ENCODE data around the gene MAP3K10.

The MAP3K10 gene

GRCh38 chr19:40228863-40229262 lies 37.6 kb downstream of the MAP3K10 start:
- Histone ChIP-seq H3K9ac (no peak overlapping the region), H3K4me3 (no peak overlapping the region), H3K27ac (no peak overlapping the region), H4K20me1 (peaks cover 5 to 54% (median 20%) of the 10 kb centered on the region in 11 experiments; a peak in 16 of 22 replicates), H3K27me3 (peaks cover 32 to 48% (median 42%) of the 10 kb centered on the region in 11 experiments), H3K36me3 (peaks cover 9 to 11% (median 10%) of the 10 kb centered on the region in 11 experiments; a peak in 21 of 22 replicates), H3K9me3 (replicated peaks in 1 of 11) (no peaks in the 10 kb centered on the region), H3K4me1 (peaks cover 15 to 42% (median 36%) of the 10 kb centered on the region in 10 experiments), H3K4me2 (no peak overlapping the region)
- no peak for TF ChIP-seq Cebpa-rat (IDR thresholded peaks at IDR 0.05)

DNA sequence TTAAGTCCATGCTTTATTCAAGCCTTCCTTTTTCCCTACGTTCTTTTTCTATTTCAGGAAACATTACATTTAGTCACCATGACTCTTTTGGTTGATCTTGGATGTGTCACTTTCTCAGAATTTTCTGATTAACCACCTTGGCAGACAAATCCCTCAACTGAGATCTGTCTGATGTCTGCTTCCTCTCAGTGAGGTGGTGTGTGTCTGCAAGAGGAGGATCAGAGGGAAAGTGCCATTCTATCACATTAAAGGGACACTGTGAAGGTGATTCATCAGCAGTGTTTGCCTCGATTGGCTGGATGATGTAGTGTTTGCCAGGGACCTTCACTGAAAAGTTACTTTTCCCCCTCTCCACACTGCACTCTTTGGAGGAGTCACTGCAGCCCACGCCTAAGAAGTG lies 38.3 kb downstream of the MAP3K10 start:
- peaks cover 15 to 42% (median 36%) of the 10 kb centered on the region in 10 experiments for H3K4me1 ChIP-seq
- H3K36me3 ChIP-seq = peaks cover 13 to 17% (median 16%) of the 10 kb centered on the region in 11 experiments
- peaks cover 32 to 46% (median 41%) of the 10 kb centered on the region in 11 experiments for H3K27me3 ChIP-seq
- no peak overlapping the region for H3K4me3 ChIP-seq
- no peak overlapping the region for H3K27ac ChIP-seq
- H3K9me3 ChIP-seq (replicated peaks in 1 of 11) = no peaks in the 10 kb centered on the region
- H4K20me1 ChIP-seq = peaks cover 6 to 60% (median 21%) of the 10 kb centered on the region in 11 experiments; a peak in 16 of 22 replicates
- peak overlapping the region in 8 of 11 experiments; percentile 27 to 77 (median 64); a peak in 11 of 22 replicates for H3K4me2 ChIP-seq
- no peak for TF ChIP-seq Cebpa-rat (IDR thresholded peaks at IDR 0.05)
- no peak overlapping the region for H3K9ac ChIP-seq

DNA sequence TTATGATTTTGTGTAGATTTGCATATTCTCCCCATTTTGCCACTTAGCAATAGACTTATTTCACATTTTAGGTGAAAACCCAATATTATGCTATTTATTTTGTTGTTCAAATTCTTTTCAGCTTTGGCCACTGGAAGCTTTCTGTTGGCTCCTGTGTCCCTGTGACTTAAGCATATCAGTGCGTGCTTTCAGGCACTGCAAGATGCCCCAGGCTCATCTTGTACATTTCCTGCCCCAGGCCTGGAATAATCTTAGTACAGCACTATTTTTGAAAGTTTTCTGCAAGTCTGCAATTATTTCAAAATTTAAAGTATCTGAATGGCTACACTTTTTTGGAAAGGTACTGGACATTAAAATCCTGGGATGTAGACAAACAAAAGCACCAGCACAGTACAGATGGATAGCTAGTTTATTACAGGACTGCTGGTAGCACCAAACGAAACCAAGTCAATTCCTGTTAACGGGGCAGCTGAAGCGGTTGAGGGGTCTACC lies 38.7 kb downstream of the MAP3K10 start:
- Histone ChIP-seq H4K20me1 (peaks cover 9 to 65% (median 25%) of the 10 kb centered on the region in 11 experiments; a peak in 17 of 22 replicates), H3K36me3 (peaks cover 18 to 22% (median 21%) of the 10 kb centered on the region in 11 experiments), H3K9ac (0 out of 22 replicates have a peak overlapping the region, but pooled peaks of 1 of the 11 experiments have one; percentile 24), H3K4me1 (peaks cover 15 to 47% (median 37%) of the 10 kb centered on the region in 10 experiments), H3K27ac (no peak overlapping the region), H3K4me2 (peak overlapping the region; percentile 27 to 77 (median 51); a peak in 19 of 22 replicates), H3K4me3 (no peak overlapping the region), H3K27me3 (peaks cover 29 to 43% (median 36%) of the 10 kb centered on the region in 11 experiments), H3K9me3 (replicated peaks in 1 of 11) (no peaks in the 10 kb centered on the region)
- TF ChIP-seq Cebpa-rat (IDR thresholded peaks at IDR 0.05) = no peak

DNA sequence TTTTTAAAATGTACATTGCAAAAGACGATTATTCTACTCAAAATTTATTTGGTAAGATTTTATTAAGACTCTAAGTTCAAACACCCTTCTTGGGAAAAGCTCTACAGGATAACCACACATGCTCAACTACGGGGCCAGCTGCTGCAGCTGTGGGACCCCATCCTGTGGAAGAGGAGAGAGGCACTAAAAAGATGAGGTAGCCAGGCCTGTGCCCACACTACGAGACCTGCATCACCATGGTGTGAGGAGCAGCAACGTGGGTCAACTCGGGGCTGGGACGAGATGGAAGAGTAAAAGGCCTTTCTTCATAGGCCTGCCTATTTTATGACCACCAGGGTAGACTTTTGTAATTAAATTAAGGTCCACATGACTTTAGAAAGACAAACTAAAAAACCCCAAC lies 39.8 kb downstream of the MAP3K10 start:
- H3K4me2 ChIP-seq = peak overlapping the region in 8 of 11 experiments; percentile 27 to 77 (median 64); a peak in 14 of 22 replicates
- peaks cover 15 to 58% (median 43%) of the 10 kb centered on the region in 10 experiments for H3K4me1 ChIP-seq
- no peaks in the 10 kb centered on the region for H3K9me3 ChIP-seq (replicated peaks in 1 of 11)
- H3K27ac ChIP-seq = no peak overlapping the region
- no peak overlapping the region for H3K4me3 ChIP-seq
- peaks cover 29 to 33% (median 32%) of the 10 kb centered on the region in 11 experiments for H3K36me3 ChIP-seq
- H4K20me1 ChIP-seq = peaks cover 9 to 75% (median 34%) of the 10 kb centered on the region in 11 experiments; a peak in 17 of 22 replicates
- TF ChIP-seq Cebpa-rat (IDR thresholded peaks at IDR 0.05) = no peak
- peaks cover 19 to 32% (median 26%) of the 10 kb centered on the region in 11 experiments for H3K27me3 ChIP-seq
- H3K9ac ChIP-seq = no peak overlapping the region

GRCh38 chr19:40231544-40232424 lies 40.6 kb downstream of the MAP3K10 start:
- Histone ChIP-seq H3K4me1 (peaks cover 14 to 58% (median 37%) of the 10 kb centered on the region in 10 experiments), H3K27ac (no peak overlapping the region), H3K9me3 (replicated peaks in 1 of 11) (no peaks in the 10 kb centered on the region), H3K36me3 (peaks cover 36 to 40% (median 39%) of the 10 kb centered on the region in 11 experiments), H3K4me3 (no peak overlapping the region), H3K9ac (peak overlapping the region in 1 of 11 experiments; percentile 10; a peak in 1 of 22 replicates), H3K27me3 (peaks cover 11 to 25% (median 18%) of the 10 kb centered on the region in 11 experiments), H3K4me2 (peak overlapping the region in 7 of 11 experiments; percentile 5 to 77 (median 57); a peak in 6 of 22 replicates), H4K20me1 (peaks cover 9 to 75% (median 36%) of the 10 kb centered on the region in 11 experiments; a peak in 16 of 22 replicates)
- no peak for TF ChIP-seq Cebpa-rat (IDR thresholded peaks at IDR 0.05)

- Histone ChIP-seq H3K4me2 (no peak overlapping the region), H3K9ac (no peak overlapping the region), H3K4me3 (no peak overlapping the region), H3K27me3 (peaks cover 4 to 18% (median 11%) of the 10 kb centered on the region in 11 experiments), H3K36me3 (peaks cover 42 to 47% (median 46%) of the 10 kb centered on the region in 11 experiments), H3K27ac (no peak overlapping the region), H4K20me1 (peaks cover 9 to 81% (median 36%) of the 10 kb centered on the region in 11 experiments; a peak in 16 of 22 replicates), H3K9me3 (replicated peaks in 1 of 11) (no peaks in the 10 kb centered on the region), H3K4me1 (peaks cover 14 to 58% (median 35%) of the 10 kb centered on the region in 10 experiments)
- TF ChIP-seq Cebpa-rat (IDR thresholded peaks at IDR 0.05) = no peak
These were observed 41.3 kb downstream of the MAP3K10 start for GRCh38 chr19:40232479-40232878.

DNA sequence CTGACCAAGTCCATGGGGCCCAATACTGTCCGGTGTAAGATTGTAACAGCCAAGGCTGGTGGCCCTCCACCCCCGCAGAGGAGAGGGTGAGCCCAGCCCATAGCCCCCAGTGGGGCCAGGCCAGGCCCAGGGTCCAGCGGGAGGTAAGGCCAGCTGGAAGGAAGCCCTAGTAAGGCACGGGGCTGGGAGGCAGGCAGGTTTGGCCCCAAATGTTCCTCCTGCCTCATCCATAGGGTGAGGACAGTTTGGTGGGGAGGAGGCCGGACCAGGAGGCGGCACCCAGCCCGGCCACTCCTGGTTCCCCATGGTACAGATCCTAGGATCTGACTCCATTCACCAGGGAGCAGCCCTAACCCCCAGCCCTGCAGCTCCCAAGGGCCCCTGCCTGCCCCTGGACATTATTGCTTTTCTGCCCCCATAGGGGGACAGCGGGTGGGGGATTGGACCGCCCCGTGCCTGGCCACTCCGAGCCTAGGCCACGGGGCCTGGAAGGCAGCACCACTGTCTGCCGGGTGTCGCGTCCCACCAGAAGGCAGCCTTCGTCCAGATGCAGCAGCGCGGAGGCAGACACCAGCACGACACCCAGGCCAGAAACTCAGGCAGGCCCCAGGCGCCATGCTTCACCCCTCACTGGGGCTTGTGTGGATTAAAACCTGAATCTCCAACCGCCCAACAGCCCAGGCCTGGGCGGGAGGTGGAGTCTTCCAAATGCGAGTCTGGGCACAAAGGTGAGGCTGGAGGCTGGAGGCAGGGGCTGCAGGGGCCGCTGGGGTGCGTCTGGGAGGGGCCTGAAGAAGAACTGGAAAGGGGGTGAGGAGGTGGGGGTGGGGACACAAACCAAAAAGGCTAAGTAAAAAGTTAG lies 42.0 kb downstream of the MAP3K10 start:
- TF ChIP-seq Cebpa-rat (IDR thresholded peaks at IDR 0.05) = no peak
- peaks cover 0 to 11% (median 4%) of the 10 kb centered on the region in 11 experiments; a peak in 15 of 22 replicates for H3K27me3 ChIP-seq
- H4K20me1 ChIP-seq = peaks cover 10 to 88% (median 36%) of the 10 kb centered on the region in 11 experiments; a peak in 16 of 22 replicates
- no peaks in the 10 kb centered on the region for H3K9me3 ChIP-seq (replicated peaks in 1 of 11)
- no peak overlapping the region for H3K9ac ChIP-seq
- no peak overlapping the region for H3K27ac ChIP-seq
- H3K4me1 ChIP-seq = peaks cover 14 to 58% (median 35%) of the 10 kb centered on the region in 10 experiments
- H3K4me2 ChIP-seq = no peak overlapping the region
- no peak overlapping the region for H3K4me3 ChIP-seq
- H3K36me3 ChIP-seq = peaks cover 49 to 54% (median 53%) of the 10 kb centered on the region in 11 experiments

GRCh38 chr19:40233811-40234389 lies 42.7 kb downstream of the MAP3K10 start:
- H3K9me3 ChIP-seq (replicated peaks in 1 of 11) = no peaks in the 10 kb centered on the region
- peaks cover 14 to 51% (median 35%) of the 10 kb centered on the region in 10 experiments for H3K4me1 ChIP-seq
- TF ChIP-seq Cebpa-rat (IDR thresholded peaks at IDR 0.05) = no peak

More at GRCh38 chr19:40233811-40234389, 42.7 kb downstream of the MAP3K10 start:
- peaks cover 12 to 95% (median 39%) of the 10 kb centered on the region in 11 experiments; a peak in 16 of 22 replicates for H4K20me1 ChIP-seq
- peaks cover 0 to 4% (median 0%) of the 10 kb centered on the region in 11 experiments; a peak in 1 of 22 replicates for H3K27me3 ChIP-seq
- no peak overlapping the region for H3K4me2 ChIP-seq
- no peak overlapping the region for H3K9ac ChIP-seq
- no peak overlapping the region for H3K27ac ChIP-seq
- no peak overlapping the region for H3K4me3 ChIP-seq
- H3K36me3 ChIP-seq = peaks cover 56 to 61% (median 60%) of the 10 kb centered on the region in 11 experiments

All from BLaER1 treated with 17β-estradiol and CSF1 and Interleukin-3, amounts not matched to agents 10 nM and 100 nM (cell line).